Keratinocyte (primary cell): ENCODE results near the gene NRROS. TPM values are rescaled to one million over a fixed set of nuclear protein-coding genes. Genes with fewer than 3 reads are reported as not detected.

Experiments
- DNase-seq: peaks from one replicate; pipeline ENCODE4 v3.0.0-alpha.2; 2011; ENCODE audit warnings: low read depth, missing footprints, low spot score
- FAIRE-seq: peaks from 2 replicates; lab custom pipeline; 2011; peaks lifted over from hg19 to GRCh38; lab: Jason Lieb, UNC
- H2AFZ ChIP-seq: 2 replicates; pipeline ENCODE4 v1.6.0; 2012; ENCODE audit warnings: low read length, control low read depth, inconsistent platforms; ENCODE audit not compliant: control insufficient read depth
- H3K27ac ChIP-seq: 2 replicates; pipeline ENCODE4 v1.5.1; 2011; ENCODE audit warnings: low read length; ENCODE audit not compliant: control insufficient read depth, insufficient read depth
- H3K27me3 ChIP-seq: 3 replicates; pipeline ENCODE4 v1.6.0; 2011; ENCODE audit warnings: low read length; ENCODE audit not compliant: control insufficient read depth, insufficient read depth; ENCODE audit errors: extremely low read depth
- H3K36me3 ChIP-seq, 2 experiments: 2 replicates in 1 of 2; 3 replicates in 1 of 2; pipeline ENCODE4 v1.5.1; 2011; ENCODE audit warnings: low read length in 2 of 2, mild to moderate bottlenecking in 1 of 2; ENCODE audit not compliant: control insufficient read depth in 2 of 2, insufficient read depth in 2 of 2; ENCODE audit errors: extremely low read depth in 1 of 2
- H3K4me1 ChIP-seq: 3 replicates; pipeline ENCODE4 v1.5.1; 2011; ENCODE audit warnings: low read length; ENCODE audit not compliant: control insufficient read depth, insufficient read depth; ENCODE audit errors: extremely low read depth
- H3K4me2 ChIP-seq: 3 replicates; pipeline ENCODE4 v1.6.0; 2011; ENCODE audit warnings: low read depth, low read length; ENCODE audit not compliant: control insufficient read depth, insufficient read depth; ENCODE audit errors: extremely low read depth
- H3K4me3 ChIP-seq, 3 experiments: fragments of 200-600 bp in 1 of 3; sonication (generic) in 1 of 3; 2 replicates in 2 of 3; 3 replicates in 1 of 3; pipeline ENCODE4 v1.5.1; 2011 to 2016; ENCODE audit warnings: low read length in 3 of 3, mild to moderate bottlenecking in 3 of 3, control low read depth in 2 of 3, inconsistent platforms in 1 of 3, low read depth in 1 of 3, mixed read lengths in 1 of 3, mixed run types in 1 of 3, moderate library complexity in 1 of 3; ENCODE audit not compliant: control insufficient read depth in 2 of 3, insufficient read depth in 2 of 3; ENCODE audit errors: extremely low read depth in 1 of 3
- H3K79me2 ChIP-seq: 2 replicates; pipeline ENCODE4 v1.6.0; 2012; ENCODE audit warnings: low read length; ENCODE audit not compliant: control insufficient read depth, insufficient read depth
- H3K9ac ChIP-seq: 3 replicates; pipeline ENCODE4 v1.6.0; 2011; ENCODE audit warnings: low read length; ENCODE audit not compliant: control insufficient read depth, insufficient read depth; ENCODE audit errors: extremely low read depth
- H3K9me1 ChIP-seq: 3 replicates; pipeline ENCODE4 v1.6.0; 2011; ENCODE audit warnings: low read length; ENCODE audit not compliant: control insufficient read depth, insufficient read depth; ENCODE audit errors: extremely low read depth
- H3K9me3 ChIP-seq: 2 replicates; pipeline ENCODE4 v1.5.1; 2012; ENCODE audit warnings: low read depth, low read length; ENCODE audit not compliant: control insufficient read depth
- H4K20me1 ChIP-seq: 3 replicates; pipeline ENCODE4 v1.6.0; 2011; ENCODE audit warnings: low read length; ENCODE audit not compliant: control insufficient read depth, insufficient read depth; ENCODE audit errors: extremely low read depth
- EZH2 ChIP-seq: IDR thresholded peaks from one replicate; pipeline ENCODE4 v1.6.1; 2012; ENCODE audit warnings: inconsistent platforms, mild to moderate bottlenecking, low read length, moderate library complexity
- dilution Hi-C: fragments of 300-500 bp; cut with MboI; formaldehyde crosslinking; loops from one replicate; pipeline ENCODE4 v1.7.0; 2020; ENCODE audit warnings: low sequenced_read_pairs; ENCODE audit not compliant: extremely low pct_ligation_motif_present
- polyA plus RNA-seq, 5 experiments: library from polyadenylated mRNA; depleted of rRNA in 3 of 5; stranded (reverse) in 3 of 5; stranded (forward) in 1 of 5; unstranded in 1 of 5; fragments of >200 nt; gene quantifications; 1 replicate in 1 of 5; 2 replicates in 3 of 5; 3 replicates in 1 of 5; pipeline versions ENCODE4 v1.2.1 to v1.2.3, GENCODE V29; 2011 to 2012; ENCODE audit warnings: missing spikeins in 2 of 5, low read depth in 1 of 5, low replicate concordance in 1 of 5
- TF ChIP-seq, protein P1 (sequence below), 3 experiments: IDR thresholded peaks in 1 of 3; conservative IDR thresholded peaks in 1 of 3; optimal IDR thresholded peaks in 1 of 3; 2 replicates in 2 of 3; 3 replicates in 1 of 3; pipeline versions ENCODE3 to v1.5.1; 2011; ENCODE audit warnings: low read length in 3 of 3, mild to moderate bottlenecking in 3 of 3, moderate library complexity in 2 of 3, control low read depth in 1 of 3, inconsistent platforms in 1 of 3; ENCODE audit not compliant: insufficient read depth in 2 of 3; ENCODE audit errors: extremely low read depth in 1 of 3

The NRROS gene
- polyA plus RNA-seq, 1 donor (not counting 4 experiments of a cell fraction or from before 2014, with no cell fraction given), result 0.03 TPM

- H4K20me1 ChIP-seq, result no peaks in the 10 kb centered on the region
- no peaks in the 10 kb centered on the region for H3K9me1 ChIP-seq
- no peak for TF ChIP-seq EZH2
- H3K4me3 ChIP-seq, result no peak overlapping the region
- no peaks in the 10 kb centered on the region for H3K79me2 ChIP-seq
- dilution Hi-C loops, result no loop called here
- no peak overlapping the region for H3K4me2 ChIP-seq
- no peaks in the 10 kb centered on the region for H3K4me1 ChIP-seq
- FAIRE-seq, result no peak
- H3K27me3 ChIP-seq, result no peaks in the 10 kb centered on the region
- no peaks in the 10 kb centered on the region for H3K36me3 ChIP-seq
- H2AFZ ChIP-seq, result no peak overlapping the region
- H3K9ac ChIP-seq, result no peak overlapping the region
- DNase-seq, result no peak
- no peaks in the 10 kb centered on the region for H3K9me3 ChIP-seq
- no peak overlapping the region for H3K27ac ChIP-seq
Observed at GRCh38 chr3:196699749-196700148, 60.3 kb downstream of the NRROS start.

DNA sequence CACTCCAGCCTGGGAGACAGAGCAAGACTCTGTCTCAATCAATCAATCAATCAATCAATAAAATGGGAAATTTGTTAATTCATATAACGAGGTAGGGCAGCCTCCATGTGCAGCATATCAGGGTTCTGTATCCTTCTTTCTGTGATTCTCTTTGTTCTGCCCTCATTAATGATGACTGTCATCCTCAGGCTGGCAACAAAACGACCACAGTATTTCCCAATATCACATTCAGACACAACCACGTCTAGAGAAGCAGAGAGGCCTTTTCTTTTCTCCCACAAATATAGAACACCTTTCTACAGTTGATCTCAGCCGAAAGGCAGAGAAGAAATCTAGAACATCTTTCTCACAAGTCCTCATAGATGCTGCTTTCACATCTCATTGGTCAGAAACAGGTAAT lies 61.3 kb downstream of the NRROS start:
- no peak overlapping the region for H3K4me2 ChIP-seq
- no peak for FAIRE-seq
- no peaks in the 10 kb centered on the region for H3K79me2 ChIP-seq
- TF ChIP-seq, protein P1, sequence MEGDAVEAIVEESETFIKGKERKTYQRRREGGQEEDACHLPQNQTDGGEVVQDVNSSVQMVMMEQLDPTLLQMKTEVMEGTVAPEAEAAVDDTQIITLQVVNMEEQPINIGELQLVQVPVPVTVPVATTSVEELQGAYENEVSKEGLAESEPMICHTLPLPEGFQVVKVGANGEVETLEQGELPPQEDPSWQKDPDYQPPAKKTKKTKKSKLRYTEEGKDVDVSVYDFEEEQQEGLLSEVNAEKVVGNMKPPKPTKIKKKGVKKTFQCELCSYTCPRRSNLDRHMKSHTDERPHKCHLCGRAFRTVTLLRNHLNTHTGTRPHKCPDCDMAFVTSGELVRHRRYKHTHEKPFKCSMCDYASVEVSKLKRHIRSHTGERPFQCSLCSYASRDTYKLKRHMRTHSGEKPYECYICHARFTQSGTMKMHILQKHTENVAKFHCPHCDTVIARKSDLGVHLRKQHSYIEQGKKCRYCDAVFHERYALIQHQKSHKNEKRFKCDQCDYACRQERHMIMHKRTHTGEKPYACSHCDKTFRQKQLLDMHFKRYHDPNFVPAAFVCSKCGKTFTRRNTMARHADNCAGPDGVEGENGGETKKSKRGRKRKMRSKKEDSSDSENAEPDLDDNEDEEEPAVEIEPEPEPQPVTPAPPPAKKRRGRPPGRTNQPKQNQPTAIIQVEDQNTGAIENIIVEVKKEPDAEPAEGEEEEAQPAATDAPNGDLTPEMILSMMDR (optimal IDR thresholded peaks at IDR 0.05 in 1 of 3, IDR thresholded peaks at IDR 0.05 in 1 of 3, conservative IDR thresholded peaks at IDR 0.05 in 1 of 3; ENCODE audit: extremely low read depth in 1 of 3, insufficient read depth in 2 of 3, low read length in 3 of 3), result no peak
- no peak for TF ChIP-seq EZH2
- H3K27ac ChIP-seq, result no peak overlapping the region
- H3K4me3 ChIP-seq, result no peak overlapping the region
- no peaks in the 10 kb centered on the region for H3K4me1 ChIP-seq
- no peak for DNase-seq
- H4K20me1 ChIP-seq, result no peaks in the 10 kb centered on the region
- no peaks in the 10 kb centered on the region for H3K9me3 ChIP-seq
- H2AFZ ChIP-seq, result no peak overlapping the region
- H3K9ac ChIP-seq, result no peak overlapping the region
- H3K36me3 ChIP-seq, result no peaks in the 10 kb centered on the region
- no peaks in the 10 kb centered on the region for H3K27me3 ChIP-seq
- dilution Hi-C loops, result no loop called here
- H3K9me1 ChIP-seq, result no peaks in the 10 kb centered on the region

DNA sequence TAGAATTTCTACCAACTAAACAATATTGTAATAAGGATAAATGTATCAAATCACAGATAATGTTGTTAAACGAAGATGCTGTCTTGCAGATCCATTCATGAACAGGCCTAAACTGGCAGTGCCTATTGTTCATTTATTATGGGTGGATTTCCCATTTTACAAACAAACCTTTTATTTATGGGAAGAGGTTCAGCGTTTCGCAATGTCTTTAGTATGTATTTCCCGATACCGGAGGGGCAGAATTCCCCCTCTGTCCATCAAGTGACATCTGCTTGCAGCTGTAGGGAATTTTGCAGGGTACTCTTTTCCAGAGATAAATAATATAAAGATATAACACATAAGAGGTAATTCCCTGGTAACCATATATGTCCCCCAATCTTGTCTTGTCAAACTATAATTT lies 66.8 kb downstream of the NRROS start:
- peak; percentile 39 for FAIRE-seq
- DNase-seq, result no peak
- H4K20me1 ChIP-seq, result no peaks in the 10 kb centered on the region
- dilution Hi-C loops, result no loop called here
- no peak overlapping the region for H2AFZ ChIP-seq
- no peaks in the 10 kb centered on the region for H3K79me2 ChIP-seq
- H3K27ac ChIP-seq, result no peak overlapping the region
- TF ChIP-seq, protein P1 (optimal IDR thresholded peaks at IDR 0.05 in 1 of 3, IDR thresholded peaks at IDR 0.05 in 1 of 3, conservative IDR thresholded peaks at IDR 0.05 in 1 of 3; ENCODE audit: extremely low read depth in 1 of 3, insufficient read depth in 2 of 3, low read length in 3 of 3), result no peak
- no peak for TF ChIP-seq EZH2
- H3K36me3 ChIP-seq, result no peaks in the 10 kb centered on the region
- no peaks in the 10 kb centered on the region for H3K27me3 ChIP-seq
- no peaks in the 10 kb centered on the region for H3K9me1 ChIP-seq
- H3K9me3 ChIP-seq, result no peaks in the 10 kb centered on the region
- no peak overlapping the region for H3K4me2 ChIP-seq
- peaks cover 20% of the 10 kb centered on the region for H3K4me1 ChIP-seq
- no peak overlapping the region for H3K9ac ChIP-seq
- no peak overlapping the region for H3K4me3 ChIP-seq
